SK-N-SH (cell line): ENCODE measurements around the gene TVP23C.

ENCODE experiments used
- EP300 ChIP-seq, 2 experiments: IDR thresholded peaks; 2 replicates each; pipeline versions ENCODE4 v1.4.0 to v1.6.1; 2012; ENCODE audit warnings: borderline replicate concordance in 1 of 2, low read depth in 1 of 2, low read length in 1 of 2
- FOXJ3 ChIP-seq: sonication (generic); formaldehyde crosslinking; IDR thresholded peaks from 2 replicates; pipeline ENCODE4 v1.5.1; 2020; ENCODE audit warnings: mild to moderate bottlenecking, missing genetic modification reagents
- GABPA ChIP-seq: IDR thresholded peaks from 2 replicates; pipeline ENCODE4 v1.4.0; 2012; ENCODE audit warnings: low read depth, mild to moderate bottlenecking
- MEF2A ChIP-seq: IDR thresholded peaks from 2 replicates; pipeline ENCODE4 v1.4.0; 2012; ENCODE audit warnings: low read depth, borderline replicate concordance
- NRF1 ChIP-seq: IDR thresholded peaks from 2 replicates; pipeline ENCODE4 v1.6.1; 2012; ENCODE audit warnings: low read depth, mild to moderate bottlenecking, low read length
- POLR2AphosphoS5 ChIP-seq: IDR thresholded peaks from 2 replicates; pipeline ENCODE4 v1.6.1; 2012; ENCODE audit warnings: low read depth, low read length
- SIN3A ChIP-seq: IDR thresholded peaks from 2 replicates; pipeline ENCODE4 v1.6.1; 2012; ENCODE audit warnings: low read depth, mild to moderate bottlenecking, low read length, moderate library complexity, borderline replicate concordance
- TAF1 ChIP-seq: IDR thresholded peaks from 2 replicates; pipeline ENCODE4 v1.6.1; 2012; ENCODE audit warnings: low read depth, mild to moderate bottlenecking, low read length, moderate library complexity, borderline replicate concordance
- TF ChIP-seq, protein P1 (sequence below): fragments of 200-600 bp; sonication (generic); IDR thresholded peaks from 2 replicates; pipeline ENCODE4 v1.6.1; 2017; ENCODE audit warnings: antibody characterized with exemption, mild to moderate bottlenecking, moderate library complexity
- TF ChIP-seq, protein P2 (sequence below): IDR thresholded peaks from 2 replicates; pipeline ENCODE4 v1.6.1; 2012; ENCODE audit warnings: mild to moderate bottlenecking, low read depth, low read length, moderate library complexity
- TF ChIP-seq, protein P3 (sequence below): fragments of 150-350 bp; IDR thresholded peaks from 2 replicates; pipeline ENCODE4 v1.6.1; 2016; ENCODE audit warnings: mild to moderate bottlenecking, low read depth, low read length
- TF ChIP-seq, protein P4 (sequence below): IDR thresholded peaks from 2 replicates; pipeline ENCODE4; 2012
- TF ChIP-seq, protein P5 (sequence below): IDR thresholded peaks from 2 replicates; pipeline ENCODE4 v1.4.0; 2012; ENCODE audit warnings: low read depth

DNA sequence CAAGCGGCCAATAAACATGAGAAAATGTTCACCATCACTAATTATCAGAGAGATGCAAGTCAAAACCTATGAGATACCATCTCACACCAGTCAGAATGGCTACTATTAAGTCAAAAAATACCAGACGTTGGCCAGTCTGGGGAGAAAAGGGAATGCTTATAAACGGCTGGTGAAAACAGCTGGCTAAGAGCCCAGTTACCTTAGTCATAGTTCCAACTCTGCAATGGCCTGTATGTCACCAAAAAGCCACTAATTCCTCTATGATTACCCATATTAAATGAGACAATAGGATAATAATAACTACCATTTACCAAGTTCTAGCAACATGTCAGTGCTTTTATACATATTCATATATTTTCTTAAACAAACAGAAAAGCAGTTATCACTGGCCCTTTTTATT is 52.9 kb downstream of the TVP23C start:
- TF ChIP-seq, protein P1, sequence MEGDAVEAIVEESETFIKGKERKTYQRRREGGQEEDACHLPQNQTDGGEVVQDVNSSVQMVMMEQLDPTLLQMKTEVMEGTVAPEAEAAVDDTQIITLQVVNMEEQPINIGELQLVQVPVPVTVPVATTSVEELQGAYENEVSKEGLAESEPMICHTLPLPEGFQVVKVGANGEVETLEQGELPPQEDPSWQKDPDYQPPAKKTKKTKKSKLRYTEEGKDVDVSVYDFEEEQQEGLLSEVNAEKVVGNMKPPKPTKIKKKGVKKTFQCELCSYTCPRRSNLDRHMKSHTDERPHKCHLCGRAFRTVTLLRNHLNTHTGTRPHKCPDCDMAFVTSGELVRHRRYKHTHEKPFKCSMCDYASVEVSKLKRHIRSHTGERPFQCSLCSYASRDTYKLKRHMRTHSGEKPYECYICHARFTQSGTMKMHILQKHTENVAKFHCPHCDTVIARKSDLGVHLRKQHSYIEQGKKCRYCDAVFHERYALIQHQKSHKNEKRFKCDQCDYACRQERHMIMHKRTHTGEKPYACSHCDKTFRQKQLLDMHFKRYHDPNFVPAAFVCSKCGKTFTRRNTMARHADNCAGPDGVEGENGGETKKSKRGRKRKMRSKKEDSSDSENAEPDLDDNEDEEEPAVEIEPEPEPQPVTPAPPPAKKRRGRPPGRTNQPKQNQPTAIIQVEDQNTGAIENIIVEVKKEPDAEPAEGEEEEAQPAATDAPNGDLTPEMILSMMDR = no peak
- no peak for TF ChIP-seq NRF1
- no peak for TF ChIP-seq POLR2AphosphoS5
- TF ChIP-seq EP300 (IDR thresholded peaks at IDR 0.05; ENCODE audit: borderline replicate concordance in 1 of 2, low read depth in 1 of 2, low read length in 1 of 2) = no peak
- TF ChIP-seq MEF2A = 0 out of 2 replicates have a peak, but pooled peaks have one; percentile 42
- TF ChIP-seq, protein P2, sequence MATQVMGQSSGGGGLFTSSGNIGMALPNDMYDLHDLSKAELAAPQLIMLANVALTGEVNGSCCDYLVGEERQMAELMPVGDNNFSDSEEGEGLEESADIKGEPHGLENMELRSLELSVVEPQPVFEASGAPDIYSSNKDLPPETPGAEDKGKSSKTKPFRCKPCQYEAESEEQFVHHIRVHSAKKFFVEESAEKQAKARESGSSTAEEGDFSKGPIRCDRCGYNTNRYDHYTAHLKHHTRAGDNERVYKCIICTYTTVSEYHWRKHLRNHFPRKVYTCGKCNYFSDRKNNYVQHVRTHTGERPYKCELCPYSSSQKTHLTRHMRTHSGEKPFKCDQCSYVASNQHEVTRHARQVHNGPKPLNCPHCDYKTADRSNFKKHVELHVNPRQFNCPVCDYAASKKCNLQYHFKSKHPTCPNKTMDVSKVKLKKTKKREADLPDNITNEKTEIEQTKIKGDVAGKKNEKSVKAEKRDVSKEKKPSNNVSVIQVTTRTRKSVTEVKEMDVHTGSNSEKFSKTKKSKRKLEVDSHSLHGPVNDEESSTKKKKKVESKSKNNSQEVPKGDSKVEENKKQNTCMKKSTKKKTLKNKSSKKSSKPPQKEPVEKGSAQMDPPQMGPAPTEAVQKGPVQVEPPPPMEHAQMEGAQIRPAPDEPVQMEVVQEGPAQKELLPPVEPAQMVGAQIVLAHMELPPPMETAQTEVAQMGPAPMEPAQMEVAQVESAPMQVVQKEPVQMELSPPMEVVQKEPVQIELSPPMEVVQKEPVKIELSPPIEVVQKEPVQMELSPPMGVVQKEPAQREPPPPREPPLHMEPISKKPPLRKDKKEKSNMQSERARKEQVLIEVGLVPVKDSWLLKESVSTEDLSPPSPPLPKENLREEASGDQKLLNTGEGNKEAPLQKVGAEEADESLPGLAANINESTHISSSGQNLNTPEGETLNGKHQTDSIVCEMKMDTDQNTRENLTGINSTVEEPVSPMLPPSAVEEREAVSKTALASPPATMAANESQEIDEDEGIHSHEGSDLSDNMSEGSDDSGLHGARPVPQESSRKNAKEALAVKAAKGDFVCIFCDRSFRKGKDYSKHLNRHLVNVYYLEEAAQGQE = no peak
- TF ChIP-seq, protein P3, sequence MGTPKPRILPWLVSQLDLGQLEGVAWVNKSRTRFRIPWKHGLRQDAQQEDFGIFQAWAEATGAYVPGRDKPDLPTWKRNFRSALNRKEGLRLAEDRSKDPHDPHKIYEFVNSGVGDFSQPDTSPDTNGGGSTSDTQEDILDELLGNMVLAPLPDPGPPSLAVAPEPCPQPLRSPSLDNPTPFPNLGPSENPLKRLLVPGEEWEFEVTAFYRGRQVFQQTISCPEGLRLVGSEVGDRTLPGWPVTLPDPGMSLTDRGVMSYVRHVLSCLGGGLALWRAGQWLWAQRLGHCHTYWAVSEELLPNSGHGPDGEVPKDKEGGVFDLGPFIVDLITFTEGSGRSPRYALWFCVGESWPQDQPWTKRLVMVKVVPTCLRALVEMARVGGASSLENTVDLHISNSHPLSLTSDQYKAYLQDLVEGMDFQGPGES = no peak
- TF ChIP-seq, protein P4, sequence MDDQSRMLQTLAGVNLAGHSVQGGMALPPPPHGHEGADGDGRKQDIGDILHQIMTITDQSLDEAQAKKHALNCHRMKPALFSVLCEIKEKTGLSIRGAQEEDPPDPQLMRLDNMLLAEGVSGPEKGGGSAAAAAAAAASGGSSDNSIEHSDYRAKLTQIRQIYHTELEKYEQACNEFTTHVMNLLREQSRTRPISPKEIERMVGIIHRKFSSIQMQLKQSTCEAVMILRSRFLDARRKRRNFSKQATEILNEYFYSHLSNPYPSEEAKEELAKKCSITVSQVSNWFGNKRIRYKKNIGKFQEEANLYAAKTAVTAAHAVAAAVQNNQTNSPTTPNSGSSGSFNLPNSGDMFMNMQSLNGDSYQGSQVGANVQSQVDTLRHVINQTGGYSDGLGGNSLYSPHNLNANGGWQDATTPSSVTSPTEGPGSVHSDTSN = no peak; the same call in 1 of the 2 replicates
- TF ChIP-seq TAF1 = no peak
- TF ChIP-seq FOXJ3 = no peak
- TF ChIP-seq, protein P5, sequence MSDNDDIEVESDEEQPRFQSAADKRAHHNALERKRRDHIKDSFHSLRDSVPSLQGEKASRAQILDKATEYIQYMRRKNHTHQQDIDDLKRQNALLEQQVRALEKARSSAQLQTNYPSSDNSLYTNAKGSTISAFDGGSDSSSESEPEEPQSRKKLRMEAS = no peak
- TF ChIP-seq SIN3A = no peak
- no peak for TF ChIP-seq GABPA
